ENCODE data around the gene MARCHF4. TPM values are rescaled to one million over a fixed set of nuclear protein-coding genes. Genes with fewer than 3 reads are reported as not detected.

Gene MARCHF4
- total RNA-seq, 1 experiment from 2014 or later, result 0.48 TPM

DNA sequence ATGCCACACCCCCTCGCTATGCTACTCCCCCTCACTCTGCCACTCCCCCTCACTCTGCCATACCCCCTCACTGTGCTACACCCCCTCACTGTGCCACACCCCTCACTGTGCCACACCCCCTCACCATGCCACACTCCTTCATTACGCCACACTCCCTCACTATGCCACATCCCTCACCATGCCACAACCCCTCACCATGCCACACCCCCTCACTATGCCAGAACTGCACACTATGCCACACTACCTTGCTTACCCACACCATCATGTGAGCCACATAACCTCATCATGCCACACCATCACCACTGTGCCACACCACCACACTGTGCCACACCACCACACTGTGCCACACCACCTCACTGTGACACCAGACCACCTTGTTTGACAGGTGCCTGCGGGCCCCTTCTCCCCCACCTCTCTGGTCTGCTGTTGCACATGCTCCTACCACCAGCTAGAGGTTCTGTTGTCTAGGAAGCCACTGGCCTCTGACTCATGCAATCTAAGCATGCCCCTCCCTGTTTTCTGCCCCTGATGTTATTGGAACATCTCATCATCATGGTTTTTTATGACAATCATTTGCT, 22.0 kb downstream of the MARCHF4 start:
- peak; percentile 66 for DNase-seq (ENCODE audit: low read depth)

DNA sequence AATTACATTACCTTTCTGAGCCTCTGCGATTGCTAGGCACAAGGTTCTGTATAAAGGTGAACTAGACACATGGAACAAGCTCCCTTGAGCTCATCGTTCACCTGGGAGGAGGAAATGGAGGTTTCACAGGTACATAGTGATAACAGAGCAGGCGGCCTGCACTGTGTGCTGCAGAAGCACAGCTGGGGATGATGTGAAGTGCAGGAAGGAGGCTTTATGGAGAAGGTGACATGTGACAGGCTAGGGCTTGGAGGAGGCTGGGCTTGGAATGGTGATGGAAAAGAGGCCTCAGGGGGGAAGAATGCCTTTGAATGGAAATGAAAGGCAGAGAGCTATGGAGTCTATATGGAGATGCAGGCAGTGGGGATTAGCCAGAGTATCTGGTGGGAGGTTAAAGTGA, 22.9 kb downstream of the MARCHF4 start:
- no peak for DNase-seq (ENCODE audit: low read depth)

DNA sequence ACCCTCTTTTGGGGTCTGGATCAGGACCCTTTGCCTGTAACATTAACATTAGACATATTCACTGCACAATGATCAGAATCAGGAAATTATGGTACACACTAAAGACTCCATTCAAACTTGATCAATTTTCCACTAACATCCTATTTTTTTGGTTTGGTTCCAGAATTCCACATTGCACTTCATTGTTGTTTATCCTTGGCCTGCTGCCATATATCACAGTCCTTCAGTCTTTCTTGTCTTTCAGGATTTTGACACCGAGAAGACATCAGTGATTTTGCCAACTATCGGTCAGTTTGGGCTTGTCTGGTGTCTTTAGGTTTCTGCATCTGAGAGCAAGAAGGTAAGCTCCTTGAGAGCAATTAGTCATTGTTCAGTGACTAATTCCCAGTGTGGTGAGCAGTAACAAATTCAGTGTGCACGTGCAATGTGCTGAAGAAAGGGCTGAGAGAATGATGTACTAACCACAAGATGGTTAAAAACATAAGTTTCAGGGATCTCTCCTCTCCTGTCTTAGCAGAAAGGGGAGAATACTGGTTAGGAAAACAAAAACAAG, 23.5 kb downstream of the MARCHF4 start:
- DNase-seq (ENCODE audit: low read depth), result peak; percentile 84

DNA sequence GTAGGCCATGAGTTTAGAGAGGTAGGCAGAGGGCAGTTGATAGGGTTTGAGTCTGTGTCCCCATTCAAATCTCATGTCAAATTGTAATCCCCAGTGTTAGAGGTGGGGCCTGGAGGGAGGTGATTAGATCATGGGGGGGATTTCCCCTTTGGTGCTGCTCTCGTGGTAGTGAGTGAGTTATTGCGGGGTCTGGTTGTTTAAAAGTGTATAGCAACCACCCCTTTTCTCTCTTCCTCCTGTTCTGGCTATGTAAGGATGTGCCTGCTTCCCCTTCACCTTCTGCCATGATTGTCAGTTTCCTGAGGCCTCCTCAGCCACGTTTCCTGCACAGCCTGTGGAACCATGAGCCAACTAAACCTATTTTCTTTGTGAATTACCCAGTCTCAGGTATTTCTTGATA, 25.5 kb downstream of the MARCHF4 start:
- no peak for DNase-seq (ENCODE audit: low read depth)

DNA sequence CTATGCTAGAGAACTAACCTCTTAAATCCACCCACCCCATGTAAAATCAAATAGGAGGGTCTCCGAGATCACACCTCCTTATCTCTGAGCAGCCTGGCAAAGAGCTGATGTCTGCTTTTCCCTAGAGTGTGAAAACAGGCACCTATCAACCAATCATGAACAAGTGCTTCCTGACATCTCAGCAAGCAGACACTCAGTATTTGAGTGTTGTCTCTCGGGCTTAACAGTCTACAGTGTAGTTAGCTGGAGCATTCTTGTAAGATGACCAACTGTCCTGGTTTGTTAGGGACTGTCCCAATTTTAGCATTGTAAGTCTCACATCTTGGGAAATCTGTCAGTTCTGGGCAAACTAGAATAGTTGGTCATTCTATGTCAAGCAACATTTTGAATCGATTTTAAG, 26.4 kb downstream of the MARCHF4 start:
- no peak for DNase-seq (ENCODE audit: low read depth)

DNA sequence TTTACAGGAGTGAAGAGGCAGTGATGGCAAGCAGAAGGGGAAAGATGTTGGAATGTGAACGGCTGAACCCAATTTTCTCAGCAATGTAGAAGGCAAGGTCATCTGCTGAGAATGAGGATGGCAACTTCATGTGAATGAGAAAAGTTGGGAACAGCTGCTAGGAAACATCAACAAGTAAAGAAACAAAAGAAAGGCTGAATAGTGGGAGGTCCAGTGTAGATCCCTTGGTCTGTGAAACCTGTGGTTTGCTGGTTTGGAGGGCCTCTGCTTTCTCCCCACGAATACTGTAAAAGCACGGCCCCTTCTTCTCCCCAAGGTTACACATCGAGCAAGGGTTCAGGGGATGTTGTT, 27.4 kb downstream of the MARCHF4 start:
- DNase-seq (ENCODE audit: low read depth), result no peak

DNA sequence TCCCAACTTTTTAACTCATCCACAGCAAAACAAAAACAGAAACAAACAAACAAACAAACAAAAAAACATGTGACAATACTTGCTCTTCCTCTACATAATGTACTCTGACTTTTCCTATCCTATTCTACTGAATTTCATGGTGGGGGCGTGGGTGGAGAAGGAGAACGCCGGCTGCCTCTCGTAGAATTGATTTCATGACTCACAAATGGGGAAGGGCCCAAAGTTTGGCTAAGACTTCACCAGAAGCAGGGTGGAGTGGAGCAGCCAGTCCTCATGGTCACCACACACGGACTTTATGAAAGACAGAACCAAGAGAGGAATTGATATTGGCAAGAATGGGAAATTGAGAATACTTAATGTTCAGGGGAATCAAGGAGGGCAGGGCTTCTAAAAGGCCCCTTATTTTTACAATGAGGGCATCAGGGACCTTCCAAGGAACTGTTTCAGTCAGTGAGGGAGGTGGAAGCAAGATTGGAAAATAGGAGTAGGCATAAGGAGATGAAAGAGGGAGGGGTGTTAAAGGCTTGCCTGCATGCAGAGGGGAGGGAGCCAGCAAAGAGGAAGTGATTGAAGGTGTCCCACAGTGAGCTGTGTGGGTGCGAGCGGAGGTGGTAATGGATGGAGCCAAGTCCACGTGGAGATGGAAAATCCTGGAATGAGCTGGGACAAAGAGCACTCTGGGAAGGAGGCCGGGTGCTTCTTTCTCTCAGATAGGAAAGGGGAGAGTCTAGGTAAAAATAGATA, 27.9 kb downstream of the MARCHF4 start:
- no peak for DNase-seq (ENCODE audit: low read depth)

DNA sequence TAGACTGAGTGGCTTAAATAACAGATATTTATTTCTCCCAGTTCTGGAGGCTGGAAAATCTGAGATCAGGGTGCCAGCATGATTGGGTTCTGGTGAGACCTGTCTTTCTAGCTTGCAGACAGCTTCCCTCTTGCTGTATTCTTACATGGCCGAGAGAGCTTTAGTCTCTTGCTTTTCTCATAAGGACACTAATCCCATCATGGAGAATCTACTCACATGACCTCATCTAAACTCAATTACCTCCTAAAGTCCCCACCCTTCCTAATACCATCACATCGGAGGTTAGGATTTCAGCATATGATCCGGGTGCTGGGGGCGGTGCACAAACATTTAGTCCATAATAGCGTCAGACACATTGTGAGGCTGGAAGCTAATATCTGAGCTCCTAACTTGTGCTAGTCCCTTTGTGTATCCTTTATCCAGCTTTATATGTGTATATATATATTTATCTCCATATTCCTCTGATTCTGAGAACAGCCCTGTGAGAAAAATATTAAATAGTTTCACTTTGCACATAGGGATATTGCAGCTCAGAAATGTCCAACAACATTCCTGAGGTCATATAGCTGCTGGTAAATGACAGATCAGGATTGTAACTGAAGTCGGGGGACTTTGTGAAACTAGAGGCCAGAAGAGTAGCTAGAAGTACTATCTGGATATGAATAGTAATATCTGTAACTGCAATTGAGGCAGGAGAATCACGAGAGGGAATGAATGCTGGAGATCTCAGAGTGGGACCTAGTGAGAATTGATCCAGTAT, 28.9 kb downstream of the MARCHF4 start:
- no peak for DNase-seq (ENCODE audit: low read depth)

DNA sequence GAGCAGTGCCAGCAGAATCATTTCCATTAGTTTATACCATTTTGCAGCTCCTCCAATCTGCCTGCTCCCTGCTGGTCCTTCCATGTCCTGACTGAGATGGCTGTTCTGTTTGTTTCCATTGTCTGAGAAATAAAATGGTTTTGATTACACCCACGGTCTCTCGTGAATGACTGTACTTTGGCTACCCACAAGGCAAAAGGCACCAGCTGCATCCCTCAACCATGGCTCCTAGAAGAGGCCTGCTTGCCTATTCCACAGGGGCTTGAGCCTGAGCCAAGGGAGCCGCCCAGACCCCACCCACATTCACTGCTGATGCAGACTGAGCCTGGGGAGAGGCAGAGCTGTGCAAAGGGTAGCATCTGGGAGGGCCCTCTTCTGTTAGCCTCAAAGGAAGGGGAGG, 31.2 kb downstream of the MARCHF4 start:
- peak; percentile 53 for DNase-seq (ENCODE audit: low read depth)

DNA sequence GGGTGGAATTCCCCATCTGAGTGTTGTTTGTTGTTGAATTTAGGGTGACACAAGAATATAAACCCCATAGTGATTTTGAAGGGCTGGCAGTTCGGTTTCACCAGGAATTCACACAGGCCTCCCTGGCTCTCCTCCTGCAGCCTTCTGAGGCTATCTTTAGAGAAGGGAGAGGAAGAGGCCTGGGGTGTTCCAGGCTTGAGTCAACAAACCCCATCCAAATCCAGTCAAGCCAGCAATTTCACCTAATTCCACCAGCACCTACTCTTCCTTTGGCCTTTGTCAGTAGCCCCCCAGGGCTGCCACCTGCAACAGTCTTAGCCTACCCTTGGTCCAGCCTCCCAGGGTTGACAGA, 32.0 kb downstream of the MARCHF4 start:
- DNase-seq (ENCODE audit: low read depth), result no peak

DNA sequence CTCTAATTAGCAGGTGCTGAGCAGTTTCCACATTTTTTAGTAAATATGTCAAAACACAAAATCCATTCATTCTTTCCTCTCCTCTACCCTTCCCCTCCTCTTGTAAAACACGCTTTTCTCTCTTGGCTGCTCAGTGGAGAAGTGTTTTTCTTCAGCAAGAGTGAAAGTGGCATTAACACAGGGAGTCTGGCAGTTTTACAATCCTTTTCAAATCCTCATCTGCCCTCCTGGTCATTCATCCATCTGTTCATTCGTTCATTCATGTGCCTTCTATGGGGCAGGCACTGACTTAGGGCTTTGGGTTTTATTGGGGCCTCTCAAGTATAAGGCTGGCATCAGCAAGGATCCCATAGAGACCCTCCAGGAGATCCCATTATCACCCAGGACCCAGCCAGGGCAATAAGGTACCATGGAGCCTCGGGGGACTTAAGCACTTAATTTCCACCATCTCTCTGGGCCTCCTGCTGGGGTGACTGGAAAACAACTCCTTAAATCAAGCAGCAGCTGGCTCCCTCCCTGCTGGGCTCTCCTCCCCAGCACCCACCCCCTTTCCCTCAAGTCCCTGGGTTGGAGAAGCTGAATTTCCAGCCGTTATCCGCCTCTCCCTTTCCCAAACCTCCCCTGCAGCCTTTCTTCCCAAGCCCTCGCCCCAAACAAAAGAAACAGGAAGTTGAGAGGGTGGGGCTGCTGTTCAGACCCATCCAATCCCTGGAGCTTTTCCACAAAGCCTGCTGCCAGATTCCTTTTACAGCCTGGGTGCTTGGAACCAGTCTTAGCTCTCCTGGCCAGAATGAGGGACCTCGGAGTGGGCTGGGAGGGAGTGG, 32.6 kb downstream of the MARCHF4 start:
- peak; percentile 72 for DNase-seq (ENCODE audit: low read depth)

DNA sequence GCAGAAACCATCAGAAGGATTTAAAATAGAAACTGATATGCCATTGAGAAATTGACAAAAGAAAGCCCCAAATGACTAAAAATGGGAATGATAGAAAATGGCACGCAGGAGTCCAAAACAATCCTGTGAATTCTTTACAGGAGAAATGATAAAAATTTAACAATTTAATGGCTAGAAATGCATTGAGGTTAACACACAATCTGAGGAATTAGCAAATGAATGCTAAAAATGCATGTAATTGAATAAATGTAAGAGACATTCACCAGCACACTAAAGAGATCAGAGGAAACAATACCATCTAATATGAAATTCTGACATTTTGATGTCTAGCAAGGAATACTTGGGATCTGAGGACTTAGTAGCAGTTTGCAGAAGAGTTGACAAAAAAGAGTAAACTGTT, 37.0 kb downstream of the MARCHF4 start:
- no peak for DNase-seq (ENCODE audit: low read depth)

DNA sequence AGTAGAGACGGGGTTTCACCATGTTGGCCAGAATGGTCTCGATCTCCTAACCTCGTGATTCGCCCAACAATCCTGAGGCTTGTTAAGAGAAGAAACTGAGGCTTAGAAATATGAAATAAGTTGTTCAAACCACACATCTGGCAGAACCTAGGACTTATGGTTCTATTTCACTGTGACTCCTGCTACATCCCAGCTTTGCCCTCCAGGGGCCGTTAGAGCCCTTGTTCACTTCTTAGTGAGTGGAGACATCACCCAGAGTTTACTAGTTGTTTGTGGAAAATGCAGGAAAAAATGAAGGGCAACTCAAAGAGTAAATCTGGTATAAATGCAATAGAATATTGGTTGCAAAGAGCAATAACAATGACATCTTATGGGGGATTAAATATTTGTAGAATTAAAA, 43.9 kb downstream of the MARCHF4 start:
- DNase-seq (ENCODE audit: low read depth), result peak; percentile 56

DNA sequence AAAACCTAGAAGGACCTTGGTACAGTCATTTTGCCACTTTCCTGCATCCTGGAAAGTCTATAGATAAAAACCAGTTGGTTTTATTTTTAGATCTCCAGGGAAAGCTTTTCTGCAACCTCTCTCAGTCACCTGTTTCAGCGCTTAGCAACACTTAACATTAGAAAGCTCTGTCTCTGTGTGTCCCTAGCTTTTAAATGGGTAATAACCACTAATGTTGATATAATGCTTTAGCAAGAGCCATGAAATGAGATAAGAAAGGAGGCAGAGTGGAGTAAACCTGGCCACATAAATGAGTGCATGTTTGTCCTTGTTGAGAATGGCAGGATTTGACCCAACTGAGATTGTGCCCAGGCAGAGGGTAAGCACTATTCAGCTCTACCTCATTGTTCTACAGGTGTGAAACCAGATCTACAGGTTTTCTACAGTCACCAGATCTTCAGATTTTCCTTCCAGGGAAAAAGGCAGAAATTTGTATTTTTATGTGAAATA, 44.8 kb downstream of the MARCHF4 start:
- DNase-seq (ENCODE audit: low read depth), result no peak

Other genes starting within 250 kb of the MARCHF4 start
- 9.3 and 9.8 TPM in 2 replicates for gene SMARCAL1, start 40.0 kb upstream of the MARCHF4 start, total RNA-seq (2014; rRNA removed; shearing (Covaris generic))
- 1,523 and 2,058 TPM in 2 replicates for gene RPL37A, start 126.4 kb upstream of the MARCHF4 start, total RNA-seq (2014; rRNA removed; shearing (Covaris generic))

Measured in RPMI7951 (cell line).